SK-N-SH treated with all-trans-retinoic acid at 6 μM for 48 hours (cell line): ENCODE results near the gene AKAP13.

Source experiments
- CSDC2 ChIP-seq: fragments of 250-450 bp; sonication (Bioruptor Pico); IDR thresholded peaks from 2 replicates; pipeline ENCODE4 v1.5.0; 2020; ENCODE audit warnings: mild to moderate bottlenecking, moderate library complexity
- ZFP3 ChIP-seq: fragments of 250-450 bp; sonication (Bioruptor Pico); IDR thresholded peaks from 2 replicates; pipeline ENCODE4 v1.5.0; 2020; ENCODE audit warnings: mild to moderate bottlenecking, moderate library complexity
- ZFP30 ChIP-seq: fragments of 450-650 bp; formaldehyde crosslinking; IDR thresholded peaks from 2 replicates; pipeline ENCODE4 v1.5.0; 2022; ENCODE audit warnings: mild to moderate bottlenecking, moderate library complexity
- ZNF70 ChIP-seq: fragments of 450-650 bp; formaldehyde crosslinking; IDR thresholded peaks from 2 replicates; pipeline ENCODE4 v1.5.0; 2020; ENCODE audit warnings: mild to moderate bottlenecking, moderate library complexity
- TF ChIP-seq, protein P1 (sequence below): fragments of 250-450 bp; sonication (Bioruptor Pico); IDR thresholded peaks from 2 replicates; pipeline ENCODE4 v1.8.0; 2020; ENCODE audit warnings: mild to moderate bottlenecking, moderate library complexity, borderline replicate concordance

DNA sequence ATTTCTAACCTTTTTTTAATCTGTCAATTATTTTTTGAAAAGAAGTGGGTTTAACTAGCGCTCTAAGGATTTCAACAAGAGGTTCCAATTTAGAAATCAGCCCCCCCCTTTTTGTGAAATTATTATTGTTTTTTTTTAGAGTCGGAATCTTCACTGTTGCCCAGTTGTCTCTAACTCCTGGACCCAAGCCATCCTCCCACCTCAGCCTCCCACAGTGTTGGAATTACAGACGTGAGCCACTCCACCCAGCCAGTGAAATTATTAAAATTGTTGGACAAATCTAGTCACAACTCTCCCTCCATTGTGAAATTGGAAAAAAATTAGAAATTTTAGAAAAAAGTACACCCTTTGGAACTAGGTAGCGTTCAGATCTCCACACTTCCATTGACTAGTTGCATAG is 2.5 kb downstream of the AKAP13 start:
- TF ChIP-seq, protein P1, sequence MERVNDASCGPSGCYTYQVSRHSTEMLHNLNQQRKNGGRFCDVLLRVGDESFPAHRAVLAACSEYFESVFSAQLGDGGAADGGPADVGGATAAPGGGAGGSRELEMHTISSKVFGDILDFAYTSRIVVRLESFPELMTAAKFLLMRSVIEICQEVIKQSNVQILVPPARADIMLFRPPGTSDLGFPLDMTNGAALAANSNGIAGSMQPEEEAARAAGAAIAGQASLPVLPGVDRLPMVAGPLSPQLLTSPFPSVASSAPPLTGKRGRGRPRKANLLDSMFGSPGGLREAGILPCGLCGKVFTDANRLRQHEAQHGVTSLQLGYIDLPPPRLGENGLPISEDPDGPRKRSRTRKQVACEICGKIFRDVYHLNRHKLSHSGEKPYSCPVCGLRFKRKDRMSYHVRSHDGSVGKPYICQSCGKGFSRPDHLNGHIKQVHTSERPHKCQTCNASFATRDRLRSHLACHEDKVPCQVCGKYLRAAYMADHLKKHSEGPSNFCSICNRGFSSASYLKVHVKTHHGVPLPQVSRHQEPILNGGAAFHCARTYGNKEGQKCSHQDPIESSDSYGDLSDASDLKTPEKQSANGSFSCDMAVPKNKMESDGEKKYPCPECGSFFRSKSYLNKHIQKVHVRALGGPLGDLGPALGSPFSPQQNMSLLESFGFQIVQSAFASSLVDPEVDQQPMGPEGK (CRISPR knock-in tag) = no peak
- TF ChIP-seq ZFP3 (CRISPR knock-in tag) = no peak
- TF ChIP-seq ZFP30 (CRISPR knock-in tag) = no peak
- no peak for TF ChIP-seq CSDC2 (CRISPR knock-in tag)
- no peak for TF ChIP-seq ZNF70
